GM19395 (cell line): ENCODE results near the gene MAPKAP1.

Source experiments
- ATAC-seq: cut with Tn5 transposase; IDR thresholded peaks from one replicate; pipeline ENCODE4 v1.9.1; 2021; ENCODE audit warnings: mild to moderate bottlenecking, moderate library complexity; ENCODE audit not compliant: unreplicated experiment

The MAPKAP1 gene

DNA sequence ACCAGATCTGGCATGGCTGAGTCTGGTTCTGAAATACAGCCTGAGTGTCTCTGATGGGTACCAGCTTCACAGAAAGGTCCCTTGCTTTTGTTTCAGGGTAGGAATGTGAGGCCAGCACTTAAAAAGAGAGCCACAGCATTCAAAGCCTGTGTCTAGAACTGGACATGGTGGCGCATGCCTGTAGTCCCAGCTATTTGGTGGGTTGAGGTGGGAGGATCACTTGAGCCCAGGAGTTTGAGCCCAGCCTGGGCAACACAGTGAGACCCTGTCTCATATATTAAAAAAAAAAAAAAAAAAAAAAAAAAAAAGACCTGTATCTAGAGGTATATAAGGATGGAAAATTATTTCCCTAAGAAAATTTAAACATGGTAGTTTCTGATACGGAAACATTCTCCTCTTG is 243.1 kb downstream of the MAPKAP1 start:
- ATAC-seq, result no peak

- no peak for ATAC-seq
Measured at GRCh38 chr9:125462861-125463291, 244.1 kb downstream of the MAPKAP1 start.

DNA sequence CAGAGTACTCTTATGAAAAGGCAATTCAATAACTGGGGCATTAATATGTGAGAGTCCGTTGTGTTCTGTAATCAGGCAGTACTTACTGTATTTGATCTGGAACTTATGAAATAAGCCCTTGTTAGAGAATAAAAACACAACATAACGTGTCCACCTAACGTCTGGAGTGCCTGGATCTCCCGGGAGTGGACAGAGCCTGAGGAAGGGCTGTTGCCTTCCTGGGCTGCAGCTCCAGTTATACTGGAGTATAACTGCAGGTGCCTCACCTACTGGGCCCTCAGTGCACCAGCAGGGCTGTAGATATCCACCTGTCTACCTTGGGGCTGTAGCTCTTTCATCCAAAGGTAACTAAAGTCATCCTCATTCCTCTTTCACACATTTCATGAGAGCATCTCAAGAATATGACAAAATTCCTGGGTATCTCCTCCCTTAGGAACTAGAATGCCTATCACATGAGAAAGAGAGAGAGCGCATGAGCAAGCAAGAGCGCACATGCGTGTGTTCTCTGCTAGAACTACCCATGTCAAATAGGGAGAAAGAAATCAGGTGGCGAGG is 245.3 kb downstream of the MAPKAP1 start:
- no peak for ATAC-seq

- no peak for ATAC-seq
Measured at GRCh38 chr9:125460883-125461635, 245.9 kb downstream of the MAPKAP1 start.

- ATAC-seq, result no peak
Measured at GRCh38 chr9:125460346-125460745, 246.7 kb downstream of the MAPKAP1 start.

GRCh38 chr9:125457357-125457756 is 249.7 kb downstream of the MAPKAP1 start:
- ATAC-seq, result no peak

DNA sequence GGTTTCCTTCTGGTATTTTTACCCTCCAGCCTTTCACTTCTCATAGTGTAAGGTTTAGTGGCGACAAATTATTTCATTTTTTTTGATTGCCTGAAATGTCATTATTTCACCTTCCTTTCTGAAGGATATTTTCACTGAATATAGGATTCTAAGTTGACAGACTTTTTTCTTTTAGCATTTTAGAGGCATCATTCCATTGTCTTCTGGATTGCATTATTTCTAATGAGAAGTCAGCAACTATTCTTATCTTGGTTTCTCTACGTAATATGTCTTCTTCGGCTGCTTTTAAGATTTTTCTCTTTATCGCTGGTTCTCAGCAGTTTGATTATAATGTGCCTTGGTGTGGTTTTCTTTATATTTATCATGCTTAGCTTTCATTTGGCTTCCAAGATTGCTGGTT is 251.1 kb downstream of the MAPKAP1 start:
- no peak for ATAC-seq

DNA sequence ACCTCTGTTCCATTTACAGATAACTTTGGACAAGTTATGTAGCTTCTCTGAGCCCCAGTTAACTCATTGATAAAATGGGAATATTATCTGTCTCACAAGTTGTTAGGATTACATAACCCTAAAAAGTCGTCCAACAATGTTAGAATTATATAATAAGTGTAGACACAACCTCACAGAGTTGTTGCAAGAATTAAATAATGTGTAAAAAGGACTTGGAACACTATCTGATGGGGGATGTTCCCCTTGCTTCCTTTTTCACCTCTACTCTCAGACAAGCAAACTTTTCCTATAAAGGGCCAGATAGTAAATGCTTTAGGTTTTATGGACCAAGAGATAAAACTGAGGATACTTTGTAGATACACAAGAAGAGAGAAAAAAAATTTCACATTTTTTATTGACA is 251.9 kb downstream of the MAPKAP1 start:
- ATAC-seq, result no peak

GRCh38 chr9:125447202-125447802 is 259.7 kb downstream of the MAPKAP1 start:
- ATAC-seq, result no peak

GRCh38 chr9:125446561-125447094 is 260.4 kb downstream of the MAPKAP1 start:
- ATAC-seq, result peak; percentile 93

- no peak for ATAC-seq
Measured at GRCh38 chr9:125444956-125445506, 262.0 kb downstream of the MAPKAP1 start.

- no peak for ATAC-seq
Measured at GRCh38 chr9:125444166-125444565, 262.8 kb downstream of the MAPKAP1 start.

DNA sequence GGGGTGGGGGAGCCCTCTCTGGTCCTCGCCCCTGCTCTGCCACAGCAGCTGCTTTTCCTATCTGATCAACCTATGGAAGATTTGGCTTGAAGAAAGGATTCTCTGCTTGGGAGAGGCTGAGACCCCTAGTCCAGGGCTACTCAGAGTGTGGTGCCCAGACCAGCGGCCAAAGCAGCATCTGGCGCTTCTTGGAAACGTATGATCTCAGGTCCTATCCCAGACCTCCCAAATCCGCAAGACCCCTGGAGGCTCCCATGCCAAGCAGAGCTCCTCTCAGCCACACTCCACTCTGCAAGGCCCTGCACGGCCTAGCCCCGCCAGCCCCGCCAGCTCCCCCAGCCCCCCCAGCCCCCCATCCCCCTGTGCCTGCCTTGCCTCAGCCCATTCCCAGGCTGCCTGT is 263.6 kb downstream of the MAPKAP1 start:
- ATAC-seq, result no peak

- ATAC-seq, result no peak
Measured at GRCh38 chr9:125442452-125442851, 264.6 kb downstream of the MAPKAP1 start.

GRCh38 chr9:125440411-125440810 is 266.6 kb downstream of the MAPKAP1 start:
- ATAC-seq, result no peak

- no peak for ATAC-seq
Measured at GRCh38 chr9:125439434-125440272, 267.4 kb downstream of the MAPKAP1 start.

DNA sequence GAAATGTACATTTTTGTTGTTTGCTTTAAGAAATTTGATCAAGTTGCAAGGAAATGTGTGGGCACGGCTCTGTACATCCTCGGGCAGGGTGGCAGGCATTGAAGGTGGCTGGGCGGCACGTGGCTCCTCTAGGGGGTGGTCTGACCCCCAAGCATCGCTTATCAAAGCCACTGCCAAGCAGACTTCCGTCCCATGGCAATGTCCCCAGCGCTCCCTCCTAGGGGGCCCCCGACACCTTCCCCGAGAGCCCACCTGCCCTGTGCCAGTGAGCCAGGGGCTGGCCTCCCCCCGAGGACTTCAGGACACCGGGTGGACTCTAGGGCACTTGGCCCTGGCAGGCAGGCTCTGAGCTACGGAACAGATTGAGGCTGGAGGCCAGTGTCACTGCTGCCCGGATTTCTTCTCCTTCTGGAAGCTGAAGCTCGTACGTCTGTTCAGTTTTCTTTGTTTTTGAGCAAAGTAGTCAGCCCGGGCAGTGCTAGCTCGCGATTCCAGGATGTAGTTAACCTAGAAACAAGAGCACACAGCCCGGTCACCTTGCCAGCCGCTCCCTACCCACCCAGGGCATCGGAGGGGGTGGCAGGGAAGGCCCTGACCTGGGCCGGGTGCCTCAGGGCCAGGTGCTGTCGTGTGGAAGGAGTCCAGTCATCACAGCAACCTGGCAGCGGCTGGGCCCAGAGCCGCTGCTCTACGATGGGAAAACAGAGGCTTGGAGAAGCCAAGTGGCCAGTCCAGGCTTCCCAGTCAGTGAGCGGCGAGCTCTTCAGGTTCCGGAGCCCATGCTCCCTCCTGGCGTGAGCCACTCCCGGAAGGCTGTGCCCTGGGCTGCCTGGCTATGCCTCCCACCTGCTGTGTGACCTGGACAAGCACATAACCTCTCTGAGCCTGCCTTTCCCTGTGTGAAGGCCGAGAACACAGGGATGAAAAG is 268.2 kb downstream of the MAPKAP1 start:
- no peak for ATAC-seq

GRCh38 chr9:125437771-125438221 is 269.2 kb downstream of the MAPKAP1 start:
- ATAC-seq, result no peak

GRCh38 chr9:125436613-125437443 is 270.2 kb downstream of the MAPKAP1 start:
- no peak for ATAC-seq
